Osteoblast (primary cell): Measurements from ENCODE around the gene MYO5B. TPM values are rescaled to one million over a fixed set of nuclear protein-coding genes. Genes with fewer than 3 reads are reported as not detected.

Experiments
- DNase-seq: peaks from one replicate; pipeline ENCODE4 v3.0.0; 2011; ENCODE audit warnings: low spot score, mixed read lengths; ENCODE audit not compliant: insufficient read length; ENCODE audit errors: missing footprints
- H2AFZ ChIP-seq: 2 replicates; pipeline ENCODE4 v1.6.0; 2011; ENCODE audit warnings: mild to moderate bottlenecking, low read length
- H3K27ac ChIP-seq: 2 replicates; pipeline ENCODE4 v1.5.1; 2011; ENCODE audit warnings: mild to moderate bottlenecking, low read depth, low read length, moderate library complexity
- H3K27me3 ChIP-seq: 2 replicates; pipeline ENCODE4 v1.6.0; 2012; ENCODE audit warnings: mild to moderate bottlenecking, control low read depth, inconsistent platforms, low read length, moderate library complexity; ENCODE audit not compliant: insufficient read depth
- H3K36me3 ChIP-seq: 2 replicates; pipeline ENCODE4 v1.5.1; 2011; ENCODE audit warnings: mild to moderate bottlenecking, low read length, control low read depth, moderate library complexity; ENCODE audit not compliant: insufficient read depth
- H3K4me1 ChIP-seq: 2 replicates; pipeline ENCODE4 v1.5.1; 2011; ENCODE audit warnings: mild to moderate bottlenecking, low read length, control low read depth, moderate library complexity; ENCODE audit not compliant: insufficient read depth
- H3K4me2 ChIP-seq: 2 replicates; pipeline ENCODE4 v1.6.0; 2011; ENCODE audit warnings: mild to moderate bottlenecking, low read length; ENCODE audit not compliant: insufficient read depth
- H3K4me3 ChIP-seq: fragments of 200-600 bp; sonication (generic); 3 replicates; pipeline ENCODE4 v1.5.1; 2012; ENCODE audit warnings: mild to moderate bottlenecking, low read length, inconsistent platforms; ENCODE audit not compliant: insufficient read depth
- H3K79me2 ChIP-seq: 2 replicates; pipeline ENCODE4 v1.6.0; 2012; ENCODE audit warnings: mild to moderate bottlenecking, low read length, control low read depth, inconsistent platforms; ENCODE audit not compliant: insufficient read depth
- H3K9me3 ChIP-seq: 2 replicates; pipeline ENCODE4 v1.5.1; 2011; ENCODE audit warnings: low read depth, low read length, control low read depth
- H4K20me1 ChIP-seq: 2 replicates; pipeline ENCODE4 v1.6.0; 2012; ENCODE audit warnings: mild to moderate bottlenecking, low read length, control low read depth; ENCODE audit not compliant: insufficient read depth
- total RNA-seq: library from RNA; depleted of rRNA; stranded (reverse); fragments of >200 nt; gene quantifications from 2 replicates; pipeline ENCODE4 v1.2.3, GENCODE V29; 2012
- TF ChIP-seq, protein P1 (sequence below): IDR thresholded peaks from 2 replicates; pipeline ENCODE4 v1.5.1; 2011; ENCODE audit warnings: mild to moderate bottlenecking, low read depth, low read length, moderate library complexity; ENCODE audit errors: extremely low read depth

Gene MYO5B
- total RNA-seq, 1 donor: 0.36 TPM

DNA sequence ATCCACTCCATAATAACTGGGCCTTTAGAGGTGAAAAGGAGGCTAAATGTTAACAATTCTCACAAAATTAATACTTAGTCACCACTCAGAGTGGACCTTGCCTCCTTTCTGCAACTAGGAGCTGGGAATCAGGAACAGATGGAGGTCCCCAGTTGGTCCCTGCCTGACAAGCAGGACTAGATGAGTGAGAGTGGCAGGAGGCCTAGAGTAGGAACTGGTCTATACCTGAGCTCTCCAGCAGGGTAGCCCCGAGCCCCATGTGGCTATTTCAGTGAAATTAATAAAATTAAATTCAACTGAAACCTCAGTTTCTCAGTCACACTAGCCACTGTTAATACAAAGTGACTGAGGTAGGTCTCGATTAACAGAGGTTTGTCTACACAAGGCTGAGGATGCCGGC is 150.5 kb downstream of the MYO5B start:
- H2AFZ ChIP-seq: no peak overlapping the region
- no peaks in the 10 kb centered on the region for H3K36me3 ChIP-seq
- H3K4me1 ChIP-seq: no peaks in the 10 kb centered on the region
- no peak overlapping the region for H3K4me2 ChIP-seq
- no peaks in the 10 kb centered on the region for H3K9me3 ChIP-seq
- DNase-seq: no peak
- H3K4me3 ChIP-seq: no peak overlapping the region
- no peak overlapping the region for H3K27ac ChIP-seq
- H3K27me3 ChIP-seq: no peaks in the 10 kb centered on the region
- H4K20me1 ChIP-seq: no peaks in the 10 kb centered on the region
- TF ChIP-seq, protein P1, sequence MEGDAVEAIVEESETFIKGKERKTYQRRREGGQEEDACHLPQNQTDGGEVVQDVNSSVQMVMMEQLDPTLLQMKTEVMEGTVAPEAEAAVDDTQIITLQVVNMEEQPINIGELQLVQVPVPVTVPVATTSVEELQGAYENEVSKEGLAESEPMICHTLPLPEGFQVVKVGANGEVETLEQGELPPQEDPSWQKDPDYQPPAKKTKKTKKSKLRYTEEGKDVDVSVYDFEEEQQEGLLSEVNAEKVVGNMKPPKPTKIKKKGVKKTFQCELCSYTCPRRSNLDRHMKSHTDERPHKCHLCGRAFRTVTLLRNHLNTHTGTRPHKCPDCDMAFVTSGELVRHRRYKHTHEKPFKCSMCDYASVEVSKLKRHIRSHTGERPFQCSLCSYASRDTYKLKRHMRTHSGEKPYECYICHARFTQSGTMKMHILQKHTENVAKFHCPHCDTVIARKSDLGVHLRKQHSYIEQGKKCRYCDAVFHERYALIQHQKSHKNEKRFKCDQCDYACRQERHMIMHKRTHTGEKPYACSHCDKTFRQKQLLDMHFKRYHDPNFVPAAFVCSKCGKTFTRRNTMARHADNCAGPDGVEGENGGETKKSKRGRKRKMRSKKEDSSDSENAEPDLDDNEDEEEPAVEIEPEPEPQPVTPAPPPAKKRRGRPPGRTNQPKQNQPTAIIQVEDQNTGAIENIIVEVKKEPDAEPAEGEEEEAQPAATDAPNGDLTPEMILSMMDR: no peak
- no peaks in the 10 kb centered on the region for H3K79me2 ChIP-seq

- Histone ChIP-seq H4K20me1 (no peaks in the 10 kb centered on the region), H3K9me3 (no peaks in the 10 kb centered on the region), H2AFZ (no peak overlapping the region), H3K27ac (no peak overlapping the region), H3K27me3 (no peaks in the 10 kb centered on the region), H3K79me2 (no peaks in the 10 kb centered on the region), H3K4me3 (no peak overlapping the region), H3K36me3 (no peaks in the 10 kb centered on the region), H3K4me1 (no peaks in the 10 kb centered on the region), H3K4me2 (no peak overlapping the region)
- DNase-seq: no peak
- TF ChIP-seq, protein P1: no peak
Measured at GRCh38 chr18:50042611-50043010, 152.3 kb downstream of the MYO5B start.

DNA sequence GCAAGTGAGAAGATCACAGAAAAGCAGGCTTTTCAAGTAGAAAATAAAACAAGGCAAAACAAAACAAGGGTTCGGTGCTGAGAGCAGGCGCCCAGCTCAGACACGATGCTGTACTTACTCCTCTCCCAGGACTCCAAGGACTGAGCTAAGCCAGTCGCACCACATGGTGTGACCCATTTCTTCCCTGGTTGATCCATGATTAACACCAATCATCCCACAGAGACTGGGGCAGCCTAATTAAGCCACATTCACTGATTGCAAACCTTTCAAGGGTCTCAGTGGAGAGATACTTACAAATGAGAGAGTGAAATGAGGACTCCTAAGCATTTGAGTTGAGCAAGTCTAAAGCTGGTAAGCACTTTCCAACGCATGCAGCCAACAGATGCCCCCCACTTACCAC is 155.2 kb downstream of the MYO5B start:
- no peak overlapping the region for H3K4me2 ChIP-seq
- H3K9me3 ChIP-seq: no peaks in the 10 kb centered on the region

DNA sequence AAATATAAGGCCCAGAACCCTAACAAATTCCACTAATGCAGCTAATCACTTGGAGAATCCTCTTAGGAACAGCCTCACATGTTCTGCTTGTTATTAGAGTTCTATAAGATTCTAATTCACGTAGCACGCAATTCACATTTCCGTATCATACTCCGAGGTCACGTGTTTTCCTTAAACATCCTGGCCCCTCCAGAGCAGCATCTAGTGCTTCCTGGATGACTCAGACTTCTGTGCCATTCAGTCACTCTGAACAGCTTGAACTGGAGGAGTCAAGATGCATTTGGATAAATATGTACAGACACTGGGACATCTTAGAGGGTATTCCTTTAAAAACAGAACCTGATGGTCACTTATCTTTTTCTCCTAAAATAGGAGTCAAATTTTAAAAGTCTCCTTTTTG is 156.5 kb downstream of the MYO5B start:
- TF ChIP-seq, protein P1: no peak
- Histone ChIP-seq H3K4me3 (no peak overlapping the region), H3K9me3 (no peaks in the 10 kb centered on the region), H4K20me1 (no peaks in the 10 kb centered on the region), H3K27ac (no peak overlapping the region), H2AFZ (no peak overlapping the region), H3K27me3 (no peaks in the 10 kb centered on the region), H3K4me1 (no peaks in the 10 kb centered on the region), H3K4me2 (no peak overlapping the region), H3K79me2 (no peaks in the 10 kb centered on the region), H3K36me3 (no peaks in the 10 kb centered on the region)
- no peak for DNase-seq

More for the DNA sequence above, 155.2 kb downstream of the MYO5B start:
- no peak overlapping the region for H2AFZ ChIP-seq
- no peaks in the 10 kb centered on the region for H3K27me3 ChIP-seq
- no peak overlapping the region for H3K27ac ChIP-seq
- no peak overlapping the region for H3K4me3 ChIP-seq
- H4K20me1 ChIP-seq: no peaks in the 10 kb centered on the region
- TF ChIP-seq, protein P1: no peak
- H3K79me2 ChIP-seq: no peaks in the 10 kb centered on the region
- H3K4me1 ChIP-seq: no peaks in the 10 kb centered on the region
- no peaks in the 10 kb centered on the region for H3K36me3 ChIP-seq
- DNase-seq: no peak
